Keratinocyte (primary cell): ENCODE results near the gene SRR. TPM values are rescaled to one million over a fixed set of nuclear protein-coding genes. Genes with fewer than 3 reads are reported as not detected.

ENCODE experiments used
- DNase-seq: peaks from one replicate; pipeline ENCODE4 v3.0.0-alpha.2; 2011; ENCODE audit warnings: low read depth, missing footprints, low spot score
- FAIRE-seq: peaks from 2 replicates; lab custom pipeline; 2011; peaks lifted over from hg19 to GRCh38; lab: Jason Lieb, UNC
- H2AFZ ChIP-seq: 2 replicates; pipeline ENCODE4 v1.6.0; 2012; ENCODE audit warnings: low read length, control low read depth, inconsistent platforms; ENCODE audit not compliant: control insufficient read depth
- H3K27ac ChIP-seq: 2 replicates; pipeline ENCODE4 v1.5.1; 2011; ENCODE audit warnings: low read length; ENCODE audit not compliant: control insufficient read depth, insufficient read depth
- H3K27me3 ChIP-seq: 3 replicates; pipeline ENCODE4 v1.6.0; 2011; ENCODE audit warnings: low read length; ENCODE audit not compliant: control insufficient read depth, insufficient read depth; ENCODE audit errors: extremely low read depth
- H3K36me3 ChIP-seq, 2 experiments: 2 replicates in 1 of 2; 3 replicates in 1 of 2; pipeline ENCODE4 v1.5.1; 2011; ENCODE audit warnings: low read length in 2 of 2, mild to moderate bottlenecking in 1 of 2; ENCODE audit not compliant: control insufficient read depth in 2 of 2, insufficient read depth in 2 of 2; ENCODE audit errors: extremely low read depth in 1 of 2
- H3K4me1 ChIP-seq: 3 replicates; pipeline ENCODE4 v1.5.1; 2011; ENCODE audit warnings: low read length; ENCODE audit not compliant: control insufficient read depth, insufficient read depth; ENCODE audit errors: extremely low read depth
- H3K4me2 ChIP-seq: 3 replicates; pipeline ENCODE4 v1.6.0; 2011; ENCODE audit warnings: low read depth, low read length; ENCODE audit not compliant: control insufficient read depth, insufficient read depth; ENCODE audit errors: extremely low read depth
- H3K4me3 ChIP-seq, 3 experiments: fragments of 200-600 bp in 1 of 3; sonication (generic) in 1 of 3; 2 replicates in 2 of 3; 3 replicates in 1 of 3; pipeline ENCODE4 v1.5.1; 2011 to 2016; ENCODE audit warnings: low read length in 3 of 3, mild to moderate bottlenecking in 3 of 3, control low read depth in 2 of 3, inconsistent platforms in 1 of 3, low read depth in 1 of 3, mixed read lengths in 1 of 3, mixed run types in 1 of 3, moderate library complexity in 1 of 3; ENCODE audit not compliant: control insufficient read depth in 2 of 3, insufficient read depth in 2 of 3; ENCODE audit errors: extremely low read depth in 1 of 3
- H3K79me2 ChIP-seq: 2 replicates; pipeline ENCODE4 v1.6.0; 2012; ENCODE audit warnings: low read length; ENCODE audit not compliant: control insufficient read depth, insufficient read depth
- H3K9ac ChIP-seq: 3 replicates; pipeline ENCODE4 v1.6.0; 2011; ENCODE audit warnings: low read length; ENCODE audit not compliant: control insufficient read depth, insufficient read depth; ENCODE audit errors: extremely low read depth
- H3K9me1 ChIP-seq: 3 replicates; pipeline ENCODE4 v1.6.0; 2011; ENCODE audit warnings: low read length; ENCODE audit not compliant: control insufficient read depth, insufficient read depth; ENCODE audit errors: extremely low read depth
- H3K9me3 ChIP-seq: 2 replicates; pipeline ENCODE4 v1.5.1; 2012; ENCODE audit warnings: low read depth, low read length; ENCODE audit not compliant: control insufficient read depth
- H4K20me1 ChIP-seq: 3 replicates; pipeline ENCODE4 v1.6.0; 2011; ENCODE audit warnings: low read length; ENCODE audit not compliant: control insufficient read depth, insufficient read depth; ENCODE audit errors: extremely low read depth
- CTCF ChIP-seq, 3 experiments: IDR thresholded peaks in 1 of 3; conservative IDR thresholded peaks in 1 of 3; optimal IDR thresholded peaks in 1 of 3; 2 replicates in 2 of 3; 3 replicates in 1 of 3; pipeline versions ENCODE3 to v1.5.1; 2011; ENCODE audit warnings: low read length in 3 of 3, mild to moderate bottlenecking in 3 of 3, moderate library complexity in 2 of 3, control low read depth in 1 of 3, inconsistent platforms in 1 of 3; ENCODE audit not compliant: insufficient read depth in 2 of 3; ENCODE audit errors: extremely low read depth in 1 of 3
- EZH2 ChIP-seq: IDR thresholded peaks from one replicate; pipeline ENCODE4 v1.6.1; 2012; ENCODE audit warnings: inconsistent platforms, mild to moderate bottlenecking, low read length, moderate library complexity
- dilution Hi-C: fragments of 300-500 bp; cut with MboI; formaldehyde crosslinking; loops from one replicate; pipeline ENCODE4 v1.7.0; 2020; ENCODE audit warnings: low sequenced_read_pairs; ENCODE audit not compliant: extremely low pct_ligation_motif_present
- polyA plus RNA-seq, 5 experiments: library from polyadenylated mRNA; depleted of rRNA in 3 of 5; stranded (reverse) in 3 of 5; stranded (forward) in 1 of 5; unstranded in 1 of 5; fragments of >200 nt; gene quantifications; 1 replicate in 1 of 5; 2 replicates in 3 of 5; 3 replicates in 1 of 5; pipeline versions ENCODE4 v1.2.1 to v1.2.3, GENCODE V29; 2011 to 2012; ENCODE audit warnings: missing spikeins in 2 of 5, low read depth in 1 of 5, low replicate concordance in 1 of 5

Gene SRR
- polyA plus RNA-seq, 1 donor (not counting 4 experiments of a cell fraction or from before 2014, with no cell fraction given), result 17.7 TPM

GRCh38 chr17:2266045-2266864 is 37.5 kb upstream of the SRR start:
- TF ChIP-seq EZH2, result no peak
- no peak for TF ChIP-seq CTCF (optimal IDR thresholded peaks at IDR 0.05 in 1 of 3, IDR thresholded peaks at IDR 0.05 in 1 of 3, conservative IDR thresholded peaks at IDR 0.05 in 1 of 3; ENCODE audit: extremely low read depth in 1 of 3, insufficient read depth in 2 of 3, low read length in 3 of 3)
- H3K36me3 ChIP-seq, result peaks cover 2 to 7% of the 10 kb centered on the region in 2 experiments
- H3K9ac ChIP-seq, result no peak overlapping the region
- no peaks in the 10 kb centered on the region for H4K20me1 ChIP-seq
- H3K27ac ChIP-seq, result no peak overlapping the region
- peaks cover 18% of the 10 kb centered on the region for H3K4me1 ChIP-seq
- H3K79me2 ChIP-seq, result peaks cover 3% of the 10 kb centered on the region
- FAIRE-seq, result no peak
- no peak overlapping the region for H3K4me3 ChIP-seq
- no peak overlapping the region for H3K4me2 ChIP-seq
- no peaks in the 10 kb centered on the region for H3K9me3 ChIP-seq
- no peaks in the 10 kb centered on the region for H3K9me1 ChIP-seq
- no peak overlapping the region for H2AFZ ChIP-seq
- H3K27me3 ChIP-seq, result no peaks in the 10 kb centered on the region
- dilution Hi-C loops, result no loop called here
- DNase-seq, result no peak

GRCh38 chr17:2266865-2267228 is 36.9 kb upstream of the SRR start:
- H3K36me3 ChIP-seq, result peaks cover 2 to 7% of the 10 kb centered on the region in 2 experiments
- H3K4me3 ChIP-seq, result no peak overlapping the region
- no peak overlapping the region for H2AFZ ChIP-seq
- TF ChIP-seq CTCF (optimal IDR thresholded peaks at IDR 0.05 in 1 of 3, IDR thresholded peaks at IDR 0.05 in 1 of 3, conservative IDR thresholded peaks at IDR 0.05 in 1 of 3; ENCODE audit: extremely low read depth in 1 of 3, insufficient read depth in 2 of 3, low read length in 3 of 3) (no peak), EZH2 (no peak)
- peaks cover 16% of the 10 kb centered on the region for H3K4me1 ChIP-seq
- H3K9ac ChIP-seq, result no peak overlapping the region
- dilution Hi-C loops, result no loop called here
- H3K27ac ChIP-seq, result no peak overlapping the region
- H3K4me2 ChIP-seq, result no peak overlapping the region
- no peaks in the 10 kb centered on the region for H3K9me3 ChIP-seq
- FAIRE-seq, result no peak
- no peaks in the 10 kb centered on the region for H3K9me1 ChIP-seq
- H3K27me3 ChIP-seq, result no peaks in the 10 kb centered on the region
- H3K79me2 ChIP-seq, result peaks cover 2% of the 10 kb centered on the region
- no peaks in the 10 kb centered on the region for H4K20me1 ChIP-seq
- no peak for DNase-seq
